Measurements from ENCODE around the gene TTLL11.

DNA sequence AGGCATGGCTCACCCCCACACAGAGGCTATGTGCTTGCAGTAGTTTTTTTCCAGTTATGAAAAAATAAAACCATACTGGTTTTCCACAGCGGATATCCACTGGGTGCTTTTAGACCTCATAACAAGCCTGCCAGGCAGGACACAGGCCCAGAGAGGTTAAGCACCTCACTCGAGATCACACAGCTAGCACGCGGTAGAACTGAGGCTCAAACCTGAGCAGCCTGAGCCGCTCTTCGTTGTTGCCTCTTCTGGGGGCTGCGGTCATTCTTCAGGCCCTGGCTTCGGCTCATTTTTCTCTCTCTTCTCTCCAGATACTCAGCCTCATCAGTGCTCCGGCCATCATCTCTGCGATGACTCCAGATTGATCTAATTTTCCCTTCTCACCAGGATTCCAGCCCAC is 196.0 kb downstream of the TTLL11 start:
- TF ChIP-seq, protein P1, sequence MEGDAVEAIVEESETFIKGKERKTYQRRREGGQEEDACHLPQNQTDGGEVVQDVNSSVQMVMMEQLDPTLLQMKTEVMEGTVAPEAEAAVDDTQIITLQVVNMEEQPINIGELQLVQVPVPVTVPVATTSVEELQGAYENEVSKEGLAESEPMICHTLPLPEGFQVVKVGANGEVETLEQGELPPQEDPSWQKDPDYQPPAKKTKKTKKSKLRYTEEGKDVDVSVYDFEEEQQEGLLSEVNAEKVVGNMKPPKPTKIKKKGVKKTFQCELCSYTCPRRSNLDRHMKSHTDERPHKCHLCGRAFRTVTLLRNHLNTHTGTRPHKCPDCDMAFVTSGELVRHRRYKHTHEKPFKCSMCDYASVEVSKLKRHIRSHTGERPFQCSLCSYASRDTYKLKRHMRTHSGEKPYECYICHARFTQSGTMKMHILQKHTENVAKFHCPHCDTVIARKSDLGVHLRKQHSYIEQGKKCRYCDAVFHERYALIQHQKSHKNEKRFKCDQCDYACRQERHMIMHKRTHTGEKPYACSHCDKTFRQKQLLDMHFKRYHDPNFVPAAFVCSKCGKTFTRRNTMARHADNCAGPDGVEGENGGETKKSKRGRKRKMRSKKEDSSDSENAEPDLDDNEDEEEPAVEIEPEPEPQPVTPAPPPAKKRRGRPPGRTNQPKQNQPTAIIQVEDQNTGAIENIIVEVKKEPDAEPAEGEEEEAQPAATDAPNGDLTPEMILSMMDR (IDR thresholded peaks at IDR 0.05): no peak
- no peak for TF ChIP-seq POLR2A (IDR thresholded peaks at IDR 0.05)
- TF ChIP-seq EP300 (IDR thresholded peaks at IDR 0.05): no peak

Measured in upper lobe of left lung (tissue), 4 donors.